Endometrium (tissue), 2 donors: ENCODE measurements around the gene SSBP1.
A peak's percentile ranks its signal among the peaks of the same experiment; 100 is the strongest.
"Not testable (repeated sequence)": the region's sequence is repeated elsewhere in the genome, so short reads cannot be mapped to it uniquely, and the experiment has no call there.

Experiments
- FAIRE-seq: peaks from 2 replicates; lab custom pipeline; 2012; peaks lifted over from hg19 to GRCh38; lab: Jason Lieb, UNC
- donor health status: control.
- donor health status: control.

Gene SSBP1

GRCh38 chr7:141737836-141738591 is at the start of gene SSBP1:
TSS of gene SSBP1 (plus strand) at chr7:141738358. CDS start at chr7:141739167, 809 bp downstream.
- peak; percentile 99 for FAIRE-seq

GRCh38 chr7:141689072-141689825 is 48.9 kb upstream of the SSBP1 start:
- not testable (repeated sequence) for FAIRE-seq

GRCh38 chr7:141691540-141691939 is 46.6 kb upstream of the SSBP1 start:
- no peak for FAIRE-seq

- no peak for FAIRE-seq
These were observed 46.2 kb upstream of the SSBP1 start for GRCh38 chr7:141691961-141692360.

- no peak for FAIRE-seq
These were observed 45.1 kb upstream of the SSBP1 start for GRCh38 chr7:141693082-141693481.

- no peak for FAIRE-seq
These were observed 42.3 kb upstream of the SSBP1 start for GRCh38 chr7:141695803-141696289.

- no peak for FAIRE-seq
These were observed 41.8 kb upstream of the SSBP1 start for GRCh38 chr7:141696348-141696747.

- FAIRE-seq: no peak
These were observed 40.8 kb upstream of the SSBP1 start for GRCh38 chr7:141697211-141697871.

- FAIRE-seq: no peak
These were observed 39.7 kb upstream of the SSBP1 start for GRCh38 chr7:141698247-141699015.

- no peak for FAIRE-seq
These were observed 38.3 kb upstream of the SSBP1 start for GRCh38 chr7:141699860-141700259.

GRCh38 chr7:141700296-141700847 is 37.8 kb upstream of the SSBP1 start:
- no peak for FAIRE-seq

GRCh38 chr7:141700848-141701371 is 37.2 kb upstream of the SSBP1 start:
- FAIRE-seq: no peak

GRCh38 chr7:141701489-141702046 is 36.6 kb upstream of the SSBP1 start:
- FAIRE-seq: no peak

GRCh38 chr7:141702047-141702567 is 36.1 kb upstream of the SSBP1 start, which contains the start of gene DENND11:
TSS of gene DENND11 (minus strand) at chr7:141702166. CDS start at chr7:141702153, 13 bp downstream.
- no peak for FAIRE-seq

- FAIRE-seq: no peak
These were observed 35.3 kb upstream of the SSBP1 start for GRCh38 chr7:141702892-141703291.

- FAIRE-seq: no peak
These were observed 34.0 kb upstream of the SSBP1 start for GRCh38 chr7:141704112-141704511.

- FAIRE-seq: no peak
These were observed 33.4 kb upstream of the SSBP1 start for GRCh38 chr7:141704741-141705140.

- FAIRE-seq: no peak
These were observed 31.7 kb upstream of the SSBP1 start for GRCh38 chr7:141706239-141707064.

- no peak for FAIRE-seq
These were observed 29.8 kb upstream of the SSBP1 start, which contains the start of gene WEE2 for GRCh38 chr7:141708351-141708750. TSS of gene WEE2 (plus strand) at chr7:141708353. CDS start at chr7:141708759, 406 bp downstream.

GRCh38 chr7:141709318-141709717 is 28.8 kb upstream of the SSBP1 start:
- no peak for FAIRE-seq
